Occipital lobe (tissue), 2 donors: ENCODE data around the gene DDAH1. TPM values are rescaled to one million over a fixed set of nuclear protein-coding genes. Genes with fewer than 3 reads are reported as not detected.
"Not testable (repeated sequence)": the region's sequence is repeated elsewhere in the genome, so short reads cannot be mapped to it uniquely, and the experiment has no call there.

Source experiments
- DNase-seq: peaks from one replicate; lab custom pipeline; 2025; lab: John Stamatoyannopoulos, UW
- total RNA-seq: library from RNA; depleted of rRNA; stranded (reverse); fragments of >200 nt; gene quantifications from one replicate; pipeline ENCODE4 v1.2.3, GENCODE V29; 2014

The DDAH1 gene
- total RNA-seq, 1 donor from 2014 or later: 37.3 TPM

- peak; percentile 5 for DNase-seq
These were observed 104.0 kb downstream of the DDAH1 start for GRCh38 chr1:85360730-85361493.

GRCh38 chr1:85359874-85360721 lies 104.9 kb downstream of the DDAH1 start:
- no peak for DNase-seq

DNA sequence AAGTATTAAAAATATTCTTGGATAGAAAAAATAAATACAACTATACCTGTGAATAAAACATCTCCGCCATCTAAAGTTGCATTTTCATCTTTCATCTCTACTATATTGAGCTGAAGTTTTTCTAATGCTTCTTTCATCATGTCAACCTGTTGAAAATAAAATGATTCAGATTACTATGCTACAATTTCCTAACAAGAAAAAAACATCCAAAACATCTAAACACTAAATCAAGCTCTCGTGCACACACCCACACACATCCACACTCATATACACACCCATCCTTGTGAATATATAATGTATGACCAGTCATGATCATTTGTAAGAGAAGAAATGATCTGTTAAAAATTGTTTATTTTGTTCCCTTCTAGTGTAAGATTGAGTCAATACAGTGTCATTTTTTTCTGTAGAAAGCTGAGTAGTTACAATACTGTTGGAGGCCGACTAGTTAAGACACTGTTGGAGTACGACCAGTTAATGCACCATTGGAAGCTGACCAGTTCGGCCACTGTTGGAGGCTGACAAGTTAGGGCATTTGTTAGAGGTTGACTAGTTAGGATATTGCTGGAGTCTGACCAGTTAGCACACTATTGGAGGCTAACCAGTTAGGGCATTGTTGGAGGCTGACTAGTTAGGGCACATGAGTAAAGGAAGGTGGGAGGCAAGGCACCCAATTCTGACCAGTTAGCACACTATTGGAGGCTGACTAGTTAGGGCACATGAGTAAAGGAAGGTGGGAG lies 106.1 kb downstream of the DDAH1 start:
- no peak for DNase-seq

DNA sequence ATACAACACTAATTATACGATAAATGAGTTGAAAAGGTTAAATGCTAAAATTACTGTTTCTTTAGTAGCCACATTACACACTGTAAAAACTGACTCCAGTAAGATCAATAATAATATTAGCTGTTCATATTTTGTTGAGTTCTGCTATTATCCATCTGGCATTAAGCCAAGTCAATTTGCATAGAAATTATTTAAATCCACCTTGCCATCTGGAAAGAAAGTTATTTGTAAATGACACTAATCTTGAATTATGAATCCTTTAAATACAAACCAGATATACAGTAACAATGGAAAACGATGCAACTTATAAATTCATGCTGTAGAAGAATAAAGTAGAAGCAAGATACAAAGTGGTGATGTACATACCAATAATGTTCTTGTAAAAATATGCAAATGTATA lies 107.1 kb downstream of the DDAH1 start:
- DNase-seq: no peak

- DNase-seq: no peak
These were observed 108.8 kb downstream of the DDAH1 start for GRCh38 chr1:85356130-85356529.

GRCh38 chr1:85352055-85352454 lies 112.9 kb downstream of the DDAH1 start:
- DNase-seq: no peak

DNA sequence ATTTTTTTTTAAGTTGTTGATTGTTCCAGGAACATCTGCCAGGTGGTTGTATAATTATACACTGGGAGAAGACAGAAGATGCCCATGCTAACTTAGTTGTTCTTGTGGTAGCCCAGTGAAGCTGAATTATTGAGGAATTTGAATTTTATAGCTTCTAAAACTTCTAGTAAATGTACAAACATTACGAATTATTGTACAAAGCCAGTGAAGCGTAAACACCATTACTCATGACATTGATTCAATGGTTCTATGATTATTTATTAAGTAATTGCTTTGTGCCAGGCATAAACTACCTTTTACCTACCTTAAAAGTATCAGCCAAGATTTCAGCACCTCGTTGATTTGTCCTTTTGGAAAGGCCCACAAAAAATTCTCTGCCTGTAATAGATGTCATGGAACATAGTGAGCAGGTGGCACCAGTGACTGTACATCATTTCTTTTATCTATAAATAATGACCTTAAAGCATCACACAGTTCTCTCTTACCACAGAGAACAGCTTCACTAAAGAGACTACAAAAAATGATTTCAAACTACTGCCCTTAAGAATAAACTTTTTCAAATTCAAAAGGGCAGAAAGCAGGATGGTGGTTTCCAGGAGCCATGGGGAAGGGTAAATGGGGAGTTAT lies 113.6 kb downstream of the DDAH1 start:
- DNase-seq: no peak

DNA sequence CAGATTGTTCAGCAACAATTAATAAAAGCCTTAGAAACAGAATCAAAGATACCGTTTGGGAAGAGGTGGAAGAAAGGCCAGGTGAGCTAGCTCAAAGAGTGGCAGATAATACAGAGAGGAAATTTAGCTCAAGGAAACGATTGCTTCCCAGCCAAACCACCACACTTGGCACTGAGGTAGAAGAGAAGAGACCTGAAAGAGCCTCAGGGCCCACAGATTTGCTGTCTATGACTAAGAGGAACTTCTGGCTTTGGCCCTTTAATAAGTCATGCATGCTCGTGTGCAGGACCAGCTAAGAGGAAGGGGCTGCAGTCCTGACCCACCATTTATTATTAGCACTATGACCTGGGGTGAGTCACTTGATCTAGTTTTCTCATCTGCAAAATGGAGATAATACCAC lies 115.7 kb downstream of the DDAH1 start:
- DNase-seq: no peak

GRCh38 chr1:85347908-85348307 lies 117.1 kb downstream of the DDAH1 start:
- no peak for DNase-seq

DNA sequence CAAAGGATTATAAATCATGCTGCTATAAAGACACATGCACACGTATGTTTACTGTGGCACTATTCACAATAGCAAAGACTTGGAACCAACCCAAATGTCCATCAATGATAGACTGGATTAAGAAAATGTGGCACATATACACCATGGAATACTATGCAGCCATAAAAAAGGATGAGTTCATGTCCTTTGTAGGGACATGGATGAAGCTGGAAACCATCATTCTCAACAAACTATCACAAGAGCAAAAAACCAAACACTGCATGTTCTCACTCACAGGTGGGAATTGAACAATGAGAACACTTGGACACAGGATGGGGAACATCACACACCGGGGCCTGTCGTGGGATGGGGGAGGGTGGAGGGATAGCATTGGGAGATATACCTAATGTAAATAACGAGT lies 117.7 kb downstream of the DDAH1 start:
- DNase-seq: not testable (repeated sequence)

DNA sequence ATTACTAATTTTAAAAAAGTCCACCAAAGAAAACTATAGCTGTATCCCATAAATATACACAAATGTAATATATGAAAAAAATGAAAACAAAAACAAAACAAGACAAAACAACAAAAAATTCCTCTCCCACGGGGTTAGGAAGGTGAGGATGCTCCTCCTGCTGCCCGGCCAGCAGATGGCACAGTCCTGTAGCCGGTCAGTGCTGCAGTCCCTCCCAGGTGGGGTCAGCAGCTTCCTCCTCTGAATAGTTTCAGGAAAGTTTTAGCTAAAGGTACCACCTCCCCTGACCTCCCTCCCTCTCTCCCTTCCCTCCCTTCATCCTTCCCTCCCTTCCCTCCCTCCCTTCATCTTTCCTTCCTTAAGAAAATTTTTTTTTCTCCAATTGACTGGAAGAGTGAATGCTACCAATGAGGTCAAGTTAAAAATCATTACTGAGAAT lies 120.7 kb downstream of the DDAH1 start:
- DNase-seq: no peak

DNA sequence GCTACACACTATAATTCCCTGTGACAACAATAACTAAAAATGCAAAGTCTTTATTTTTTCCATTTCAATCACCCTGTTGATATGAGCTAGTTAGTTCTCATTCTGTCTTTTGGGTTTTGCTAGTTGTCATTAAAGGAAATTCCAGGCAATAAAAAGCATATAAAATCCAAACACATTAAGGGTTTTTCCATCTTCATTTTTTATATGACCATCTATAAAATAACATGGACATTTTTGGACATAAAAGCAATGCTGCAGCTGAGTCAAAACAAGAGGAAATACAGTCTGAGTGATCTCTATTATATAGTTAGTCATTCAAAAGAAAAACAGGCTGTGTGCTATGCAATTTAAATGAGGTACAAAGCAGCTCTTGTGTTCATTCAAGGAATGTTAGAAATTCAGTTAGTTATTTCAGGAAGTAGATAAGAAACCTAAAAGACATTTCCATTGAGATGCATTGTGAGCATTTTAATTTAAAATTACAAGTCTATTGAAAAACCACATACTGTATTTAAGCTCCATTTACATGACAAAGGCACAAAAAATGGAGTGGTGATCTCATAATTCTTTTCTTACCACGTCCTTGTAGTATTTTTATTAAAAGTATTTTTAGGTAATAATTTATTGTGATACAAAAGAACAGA lies 121.2 kb downstream of the DDAH1 start:
- no peak for DNase-seq

DNA sequence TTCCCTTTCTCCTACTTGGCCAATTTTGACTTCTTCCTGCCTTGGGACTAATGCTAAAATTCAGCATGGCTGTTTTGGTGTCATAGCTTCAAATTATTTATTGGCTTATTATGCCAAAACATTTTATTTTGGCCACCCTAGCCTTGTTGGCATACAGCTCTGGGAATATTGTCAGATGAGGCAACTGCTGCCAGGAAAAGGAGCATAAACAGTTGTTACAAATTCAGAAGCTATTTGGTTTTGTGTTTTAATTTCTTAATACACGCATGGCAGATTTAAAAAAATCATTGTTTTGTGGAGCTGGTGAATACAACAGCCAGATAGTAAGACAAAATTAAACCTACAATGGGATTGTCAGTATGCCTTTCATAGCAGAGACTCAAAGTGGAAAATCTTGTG lies 121.7 kb downstream of the DDAH1 start:
- no peak for DNase-seq

DNA sequence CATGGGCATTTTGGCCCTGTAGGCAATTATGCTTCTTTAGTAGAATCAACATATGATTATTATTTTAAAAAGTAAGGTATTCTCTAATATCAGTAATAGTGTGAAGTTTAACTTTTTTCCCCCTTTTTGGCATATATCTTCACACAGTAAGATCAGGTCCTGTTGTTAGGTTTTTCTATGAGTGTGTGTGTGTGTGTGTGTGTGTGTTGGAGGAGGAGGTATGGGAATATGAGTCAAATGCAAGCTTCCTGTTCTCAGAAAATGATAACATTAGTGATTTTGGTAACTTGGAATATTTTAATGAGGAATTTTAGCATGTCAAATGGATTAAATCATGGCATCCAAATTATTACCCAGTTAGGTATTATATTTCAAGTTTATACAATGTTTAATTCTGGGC lies 122.8 kb downstream of the DDAH1 start:
- DNase-seq: no peak

DNA sequence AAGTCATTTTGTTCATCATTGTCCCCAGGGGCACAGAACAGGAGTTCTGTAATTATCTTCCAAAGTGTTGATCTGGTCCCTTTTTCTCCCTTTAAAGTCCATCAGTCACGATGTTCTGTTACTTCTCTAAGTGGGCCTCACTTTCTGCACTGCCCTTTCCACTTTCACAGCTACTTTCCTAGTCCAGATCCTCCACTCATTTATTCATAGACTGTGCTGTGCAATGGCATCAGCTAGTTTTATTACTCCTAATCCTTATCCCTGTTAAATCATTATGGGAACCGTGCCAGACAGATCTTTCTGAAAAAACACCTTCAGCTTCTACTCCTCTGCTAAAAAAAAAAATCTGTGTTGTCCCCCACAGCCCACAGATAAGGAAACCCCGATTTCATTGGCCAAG lies 124.5 kb downstream of the DDAH1 start:
- DNase-seq: no peak

- no peak for DNase-seq
These were observed 125.1 kb downstream of the DDAH1 start for GRCh38 chr1:85339656-85340399.

DNA sequence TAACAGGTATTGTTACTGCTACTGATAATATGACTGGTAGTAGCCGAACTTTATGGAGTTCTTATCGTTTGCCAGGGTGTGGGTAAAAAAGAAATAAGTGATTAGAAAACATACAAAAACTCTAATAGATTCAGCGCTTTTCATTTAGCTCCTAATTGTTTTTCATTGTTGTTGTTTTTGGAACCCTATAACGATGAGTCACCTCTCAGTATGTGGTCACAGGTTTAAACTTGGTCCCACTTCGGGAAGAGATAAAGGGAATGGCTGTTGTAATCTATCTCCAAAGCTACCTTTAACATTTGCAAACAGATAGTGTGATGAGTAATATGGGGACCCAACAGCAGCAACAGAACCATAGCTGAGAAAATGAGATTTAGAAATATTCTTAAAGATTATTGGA lies 125.9 kb downstream of the DDAH1 start:
- no peak for DNase-seq

- DNase-seq: no peak
These were observed 130.0 kb downstream of the DDAH1 start for GRCh38 chr1:85334962-85335361.

DNA sequence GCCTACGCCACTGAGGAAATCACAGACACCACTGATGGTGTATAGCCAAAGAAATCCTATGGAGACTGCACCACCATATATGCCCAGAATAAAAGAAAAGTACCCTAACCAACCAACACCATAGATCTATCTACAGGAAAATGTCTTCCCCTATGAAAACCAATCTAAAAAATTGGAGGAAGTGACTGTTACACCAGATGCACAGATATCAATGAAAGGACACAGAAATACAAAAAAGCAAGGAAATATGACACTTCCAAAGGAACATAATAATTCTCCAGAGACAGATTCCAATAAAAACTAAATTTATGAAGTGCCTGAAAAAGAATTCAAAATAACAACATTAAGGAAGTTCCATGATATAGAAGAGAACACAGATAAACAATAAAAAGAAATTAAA lies 131.8 kb downstream of the DDAH1 start:
- DNase-seq: no peak

DNA sequence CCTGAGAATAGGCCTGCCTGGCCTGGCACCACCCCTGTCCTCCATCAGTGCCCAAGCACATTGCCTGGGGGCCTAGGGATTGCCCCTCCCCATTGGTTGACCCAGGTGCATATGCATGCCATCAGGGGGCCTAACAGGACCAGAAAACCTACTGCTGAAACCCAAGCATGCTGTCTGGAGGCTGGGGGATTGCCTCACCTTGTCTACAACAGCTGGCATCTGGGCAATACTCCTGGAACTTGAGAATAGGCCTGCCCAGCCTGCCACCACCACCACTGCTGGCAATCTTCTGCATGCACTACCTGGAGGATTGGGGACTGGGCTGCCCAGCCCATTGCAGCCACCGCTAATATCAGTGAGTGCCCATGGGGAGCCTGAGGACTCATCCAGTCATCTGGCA lies 132.4 kb downstream of the DDAH1 start:
- no peak for DNase-seq
